ENCODE results near the gene DUSP21.
A peak's percentile ranks its signal among the peaks of the same experiment; 100 is the strongest.
"Not testable (repeated sequence)": the region's sequence is repeated elsewhere in the genome, so short reads cannot be mapped to it uniquely, and the experiment has no call there.

DUSP21 gene

DNA sequence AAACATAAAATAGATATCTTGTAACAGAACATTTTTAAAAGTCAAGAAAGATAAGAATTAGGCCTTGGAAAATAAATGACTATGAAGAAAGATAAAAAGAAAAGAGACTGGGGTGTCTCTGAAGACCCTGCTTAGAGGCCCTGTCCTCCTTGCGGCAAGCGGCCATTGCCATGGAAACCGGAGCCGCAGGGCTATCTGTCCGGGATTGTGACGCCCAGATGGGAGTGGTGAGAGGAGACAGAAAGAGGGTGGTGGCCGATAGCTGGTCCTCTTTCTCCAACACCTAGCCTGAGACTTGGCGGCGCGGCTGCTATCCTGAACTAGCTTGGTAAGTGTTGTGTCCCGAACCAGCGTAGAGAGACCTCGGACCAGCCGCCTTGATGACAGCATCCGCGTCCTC lies at the start of gene DUSP21:
DUSP21 (plus strand) TSS at position 269 of the 400 bp plus-strand sequence; CDS start at position 381, 112 bp downstream.
- DNase-seq (ENCODE audit: low read depth, low spot score): no peak

- no peak for DNase-seq (ENCODE audit: low read depth, low spot score)
These were observed 47.8 kb upstream of the DUSP21 start for GRCh38 chrX:44795945-44796450.

DNA sequence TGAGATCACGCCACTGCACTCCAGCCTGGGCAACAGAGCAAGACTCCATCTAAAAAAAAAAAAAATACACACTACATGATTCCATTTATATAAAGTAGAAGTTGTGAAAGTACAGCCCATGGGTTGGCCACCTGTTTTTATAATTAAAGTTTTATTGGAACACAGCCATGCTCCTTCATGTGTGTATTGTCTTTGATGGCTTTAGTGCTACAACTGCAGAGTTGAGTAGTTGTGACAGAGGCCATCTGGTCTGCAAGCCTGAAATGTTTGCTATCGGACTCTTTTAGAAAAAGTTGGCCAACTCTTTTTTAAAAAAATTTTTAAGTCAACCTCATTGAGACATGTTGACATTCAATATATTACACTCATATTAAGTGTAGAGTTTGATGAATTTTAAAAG lies 41.2 kb upstream of the DUSP21 start:
- no peak for DNase-seq (ENCODE audit: low read depth, low spot score)

GRCh38 chrX:44815681-44816080 lies 28.1 kb upstream of the DUSP21 start:
- no peak for DNase-seq (ENCODE audit: low read depth, low spot score)

DNA sequence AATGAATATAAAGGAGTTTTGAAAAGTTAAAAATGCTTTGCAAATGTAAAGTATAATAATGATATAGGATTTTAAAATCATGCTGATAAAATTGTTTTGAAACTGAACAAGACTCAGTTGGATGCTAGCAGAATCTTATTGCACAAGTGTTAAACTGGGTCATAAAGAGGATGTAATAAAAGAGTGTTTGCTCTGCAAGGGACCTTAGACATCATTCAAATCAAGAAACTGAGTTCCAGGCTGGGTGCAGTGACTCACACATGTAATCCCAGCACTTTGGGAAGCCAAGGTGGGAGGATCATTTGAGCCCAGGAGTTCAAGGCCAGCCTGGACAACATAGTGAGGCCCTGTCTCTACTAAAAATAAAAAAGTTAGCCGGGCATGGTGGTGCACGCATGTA lies 27.5 kb upstream of the DUSP21 start:
- DNase-seq (ENCODE audit: low read depth, low spot score): no peak

GRCh38 chrX:44817029-44817428 lies 26.8 kb upstream of the DUSP21 start:
- no peak for DNase-seq (ENCODE audit: low read depth, low spot score)

GRCh38 chrX:44822601-44823000 lies 21.2 kb upstream of the DUSP21 start:
- DNase-seq (ENCODE audit: low read depth, low spot score): no peak

GRCh38 chrX:44823193-44823592 lies 20.6 kb upstream of the DUSP21 start:
- DNase-seq (ENCODE audit: low read depth, low spot score): not testable (repeated sequence)

- DNase-seq (ENCODE audit: low read depth, low spot score): no peak
These were observed 15.7 kb upstream of the DUSP21 start for GRCh38 chrX:44828008-44828605.

DNA sequence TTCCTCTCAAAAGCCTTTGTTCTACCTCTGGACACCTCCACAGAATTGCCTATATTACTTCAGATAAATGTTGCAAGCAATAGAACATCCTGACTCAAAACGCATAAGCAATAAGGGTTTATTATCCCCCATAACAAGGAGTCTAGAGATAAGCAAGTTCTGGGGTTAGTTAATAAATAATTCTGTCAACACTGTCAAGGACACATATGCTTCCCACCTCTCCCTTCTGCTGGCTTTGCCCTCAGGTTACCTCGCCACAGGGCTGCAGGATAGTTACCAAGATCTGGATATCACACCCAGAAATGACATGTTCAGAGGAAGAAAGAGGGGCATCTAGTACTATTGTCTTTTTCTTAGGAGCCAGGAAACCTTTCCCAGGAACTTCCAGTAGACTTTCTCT lies 14.0 kb upstream of the DUSP21 start:
- DNase-seq (ENCODE audit: low read depth, low spot score): no peak

- no peak for DNase-seq (ENCODE audit: low read depth, low spot score)
These were observed 1.1 kb upstream of the DUSP21 start for GRCh38 chrX:44842550-44843317.

GRCh38 chrX:44843318-44843702 lies 511 bp upstream of the DUSP21 start:
- DNase-seq (ENCODE audit: low read depth, low spot score): no peak

DNA sequence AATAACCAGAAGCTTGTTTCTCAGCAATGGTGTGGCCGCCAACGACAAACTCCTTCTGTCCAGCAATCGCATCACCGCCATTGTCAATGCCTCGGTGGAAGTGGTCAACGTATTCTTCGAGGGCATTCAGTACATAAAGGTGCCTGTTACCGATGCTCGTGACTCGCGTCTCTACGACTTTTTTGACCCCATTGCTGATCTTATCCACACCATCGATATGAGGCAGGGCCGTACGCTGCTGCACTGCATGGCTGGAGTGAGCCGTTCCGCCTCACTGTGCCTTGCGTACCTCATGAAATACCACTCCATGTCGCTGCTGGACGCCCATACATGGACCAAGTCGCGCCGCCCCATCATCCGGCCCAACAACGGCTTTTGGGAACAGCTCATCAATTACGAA lies 383 bp downstream of the DUSP21 start:
- DNase-seq (ENCODE audit: low read depth, low spot score): no peak

- not testable (repeated sequence) for DNase-seq (ENCODE audit: low read depth, low spot score)
These were observed 7.1 kb downstream of the DUSP21 start for GRCh38 chrX:44850891-44851290.

GRCh38 chrX:44871114-44871645 lies 27.4 kb downstream of the DUSP21 start:
- DNase-seq (ENCODE audit: low read depth, low spot score): no peak

DNA sequence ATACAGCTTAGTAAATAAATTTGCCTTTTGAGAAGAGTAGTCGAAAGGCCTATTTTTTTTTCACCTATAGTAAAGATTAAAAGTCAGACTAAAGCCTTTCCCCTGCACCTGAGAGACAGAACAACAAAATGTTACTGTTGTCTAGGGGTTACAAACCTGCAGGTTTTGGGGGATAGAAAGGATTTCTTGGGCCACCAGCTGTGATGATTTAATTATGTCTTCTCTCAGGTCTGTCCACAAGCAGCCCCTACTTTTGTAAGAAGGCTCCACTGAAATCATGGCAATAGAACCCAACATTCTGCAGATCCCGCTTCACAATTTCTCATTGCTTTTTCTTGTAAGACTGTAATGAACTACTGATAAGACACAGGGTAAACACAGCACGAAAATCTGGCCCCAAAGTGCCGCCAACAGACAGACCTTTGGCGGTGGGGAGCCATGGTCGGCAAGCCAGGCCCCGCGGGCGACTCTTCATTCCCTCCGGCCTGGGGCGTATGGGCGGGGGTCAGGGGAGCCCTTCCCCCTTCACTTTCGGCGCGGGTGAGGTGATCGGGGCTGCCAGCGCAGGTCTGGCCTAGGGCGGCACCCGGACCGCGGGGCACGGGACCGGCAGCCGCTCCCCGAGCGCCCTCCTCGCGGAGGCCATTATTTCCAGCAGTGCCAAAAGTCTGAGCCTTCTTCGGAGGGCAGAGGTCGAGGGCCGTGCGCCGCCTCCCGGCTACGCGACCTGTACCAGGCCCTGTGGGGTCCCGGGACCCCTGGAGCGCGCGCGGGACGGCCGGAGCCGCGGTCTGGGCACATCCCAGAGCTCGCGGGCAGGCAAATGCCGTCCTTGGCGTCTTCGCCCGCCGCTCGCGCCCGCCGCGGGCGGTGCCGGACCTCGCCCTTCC lies 28.4 kb downstream of the DUSP21 start:
- DNase-seq (ENCODE audit: low read depth, low spot score): no peak

- DNase-seq (ENCODE audit: low read depth, low spot score): peak; percentile 86
These were observed 29.1 kb downstream of the DUSP21 start, which contains the start of gene KDM6A for GRCh38 chrX:44872821-44873414. Gene KDM6A (plus strand): TSS chrX:44873188. CDS start chrX:44873552, 364 bp downstream.

DNA sequence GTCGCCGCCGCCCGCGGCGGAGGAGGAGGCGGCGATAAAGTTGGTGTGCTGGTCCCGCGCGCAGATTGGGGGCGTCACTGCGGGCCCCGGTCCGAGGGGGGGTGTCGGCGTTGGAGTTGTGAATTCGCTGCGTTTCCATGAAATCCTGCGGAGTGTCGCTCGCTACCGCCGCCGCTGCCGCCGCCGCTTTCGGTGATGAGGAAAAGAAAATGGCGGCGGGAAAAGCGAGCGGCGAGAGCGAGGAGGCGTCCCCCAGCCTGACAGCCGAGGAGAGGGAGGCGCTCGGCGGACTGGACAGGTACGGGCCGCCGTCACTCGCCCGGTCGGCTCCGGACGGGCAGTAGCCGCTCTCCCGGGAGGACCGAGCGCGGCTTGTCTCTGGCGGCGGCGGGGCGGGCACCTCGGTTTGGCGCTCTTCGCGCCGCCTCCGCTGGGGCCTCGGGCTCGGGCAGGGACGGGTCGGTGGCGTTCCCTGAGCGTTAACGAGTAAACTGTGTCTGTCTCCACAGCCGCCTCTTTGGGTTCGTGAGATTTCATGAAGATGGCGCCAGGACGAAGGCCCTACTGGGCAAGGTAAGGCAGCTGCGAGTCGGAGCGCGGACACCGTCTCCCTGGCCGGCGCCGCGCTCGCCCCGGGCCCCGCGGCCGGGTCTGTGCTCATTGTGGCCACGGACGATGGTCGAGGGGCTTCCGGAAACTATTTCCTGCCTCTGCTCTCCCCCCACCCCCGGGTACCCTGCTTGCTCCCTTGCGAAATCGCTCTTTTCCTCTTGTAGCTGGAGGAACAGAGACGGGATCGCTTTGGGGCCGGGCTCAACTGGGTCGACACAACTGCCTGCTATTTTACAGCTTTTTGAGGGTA lies 29.8 kb downstream of the DUSP21 start:
- DNase-seq (ENCODE audit: low read depth, low spot score): no peak

DNA sequence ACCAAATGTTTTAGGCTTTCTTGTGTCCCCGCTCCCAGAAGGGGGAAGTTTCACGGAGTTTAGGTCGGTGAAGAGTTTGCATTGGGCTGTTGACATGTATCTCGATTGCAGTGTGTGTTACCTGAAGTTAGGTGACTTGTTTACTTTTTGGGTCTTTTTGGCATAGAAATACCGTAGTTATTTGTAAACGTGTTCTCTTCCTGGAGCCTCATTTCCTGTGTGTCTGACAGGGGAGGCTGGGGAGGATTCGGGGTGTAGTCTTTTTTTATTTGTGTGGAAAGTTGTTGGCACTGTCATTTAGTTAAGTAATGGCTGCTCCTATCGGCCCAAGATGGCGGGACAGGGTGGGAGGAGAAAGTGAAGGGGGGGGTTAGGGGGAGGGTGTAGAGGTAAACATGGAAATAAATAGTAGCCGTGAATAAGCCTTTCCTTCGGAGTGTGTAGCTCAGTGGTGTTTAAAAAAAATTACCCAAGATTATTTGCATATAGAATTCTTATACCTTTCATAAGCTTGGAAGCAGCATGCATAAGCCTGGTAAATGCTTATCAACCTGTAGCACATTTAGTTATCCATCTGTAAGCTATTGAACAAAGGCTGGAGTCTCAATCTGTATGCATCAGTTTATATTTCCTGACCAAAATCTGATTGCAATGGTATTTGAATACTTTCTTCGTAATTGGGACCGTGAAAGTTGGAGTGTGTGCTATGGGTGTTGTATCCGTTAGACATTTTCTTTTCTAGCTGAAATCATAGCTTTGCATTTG lies 30.8 kb downstream of the DUSP21 start:
- no peak for DNase-seq (ENCODE audit: low read depth, low spot score)

GRCh38 chrX:44875185-44875489 lies 31.3 kb downstream of the DUSP21 start:
- DNase-seq (ENCODE audit: low read depth, low spot score): no peak

Data from activated naive CD8-positive, alpha-beta T cell treated with anti-CD3 and anti-CD28 coated beads, Interleukin-2, amount 50 U/mL, for 16 hours (primary cell).